CD4-positive, alpha-beta memory T cell (primary cell): Measurements from ENCODE around the gene TNC. TPM values are rescaled to one million over a fixed set of nuclear protein-coding genes. Genes with fewer than 3 reads are reported as not detected.
"Not testable (repeated sequence)": the region's sequence is repeated elsewhere in the genome, so short reads cannot be mapped to it uniquely, and the experiment has no call there.

ENCODE experiments used
- CTCF ChIA-PET: fragments of 350-600 bp; sonication (Branson Sonifier 250); formaldehyde crosslinking; loops from one replicate; lab custom pipeline; 2021; ENCODE audit warnings: inconsistent platforms; ENCODE audit not compliant: partially characterized antibody; lab: Charles Lee
- POLR2A ChIA-PET: fragments of 350-600 bp; sonication (Branson Sonifier 250); formaldehyde crosslinking; loops from one replicate; lab custom pipeline; 2021; ENCODE audit not compliant: partially characterized antibody; lab: Charles Lee
- DNase-seq, 5 donors: peaks; one replicate each; pipeline versions ENCODE4 v3.0.0 to v3.0.0-alpha.2; 2020 to 2022; ENCODE audit warnings: mixed read lengths in 1 of 5
- H3K27ac ChIP-seq: one replicate; pipeline ENCODE4 v1.7.0; 2013; ENCODE audit warnings: low read depth, low read length
- H3K27me3 ChIP-seq: 2 replicates; pipeline ENCODE4 v1.7.0; 2013; ENCODE audit warnings: mild to moderate bottlenecking, low read length, moderate library complexity; ENCODE audit not compliant: insufficient read depth
- H3K36me3 ChIP-seq: 2 replicates; pipeline ENCODE4 v1.7.0; 2013; ENCODE audit warnings: mild to moderate bottlenecking, low read length, moderate library complexity; ENCODE audit not compliant: insufficient read depth
- H3K4me1 ChIP-seq: 2 replicates; pipeline ENCODE4 v1.7.0; 2013; ENCODE audit warnings: mild to moderate bottlenecking, low read length, moderate library complexity; ENCODE audit not compliant: insufficient read depth
- H3K4me3 ChIP-seq, 2 donors: one replicate each; pipeline ENCODE4 v1.7.0; 2013; ENCODE audit warnings: low read length in 2 of 2, mild to moderate bottlenecking in 1 of 2
- H3K9me3 ChIP-seq, 2 donors: one replicate each; pipeline ENCODE4 v1.7.0; 2013; ENCODE audit warnings: low read length in 2 of 2, control low read depth in 1 of 2; ENCODE audit not compliant: control insufficient read depth in 1 of 2
- H3K27ac Mint-ChIP-seq, 7 donors: one replicate each; pipeline ENCODE4 v1.8.0; 2020 to 2021; ENCODE audit warnings: mixed read lengths in 7 of 7, mild to moderate bottlenecking in 6 of 7, inconsistent platforms in 3 of 7, moderate library complexity in 3 of 7
- H3K27me3 Mint-ChIP-seq, 2 donors: one replicate each; pipeline ENCODE4 v1.8.0; 2020 to 2021; ENCODE audit warnings: mixed read lengths in 2 of 2
- H3K36me3 Mint-ChIP-seq, 2 donors: one replicate each; pipeline ENCODE4 v1.8.0; 2020 to 2021; ENCODE audit warnings: mixed read lengths in 2 of 2, inconsistent platforms in 1 of 2, mild to moderate bottlenecking in 1 of 2
- H3K4me1 Mint-ChIP-seq, 4 donors: one replicate each; pipeline ENCODE4 v1.8.0; 2020 to 2021; ENCODE audit warnings: mixed read lengths in 4 of 4, mild to moderate bottlenecking in 1 of 4
- H3K4me3 Mint-ChIP-seq, 8 donors: one replicate each; pipeline ENCODE4 v1.8.0; 2020 to 2021; ENCODE audit warnings: mixed read lengths in 8 of 8, mild to moderate bottlenecking in 7 of 8, moderate library complexity in 6 of 8, inconsistent platforms in 3 of 8
- H3K9me3 Mint-ChIP-seq, 8 donors: one replicate each; pipeline ENCODE4 v1.8.0; 2020 to 2021; ENCODE audit warnings: mixed read lengths in 8 of 8, mild to moderate bottlenecking in 5 of 8, inconsistent platforms in 3 of 8, moderate library complexity in 1 of 8
- intact Hi-C: fragments of 100-400 bp; cut with micrococcal nuclease; formaldehyde crosslinking; loops from one replicate; pipeline ENCODE4 v1.15.1; 2023
- polyA plus RNA-seq, 2 donors: library from polyadenylated mRNA; unstranded; fragments of 300-500 nt; fragmentation: Illumina TruSeq; gene quantifications; one replicate each; pipeline ENCODE4 v1.2.3, GENCODE V29; 2021
- total RNA-seq, 2 experiments: library from RNA; stranded (reverse); gene quantifications; one replicate each; pipeline ENCODE4 v1.2.3, GENCODE V29; 2021

The TNC gene
- total and polyA plus RNA-seq, 4 experiments from 2014 or later: not detected

DNA sequence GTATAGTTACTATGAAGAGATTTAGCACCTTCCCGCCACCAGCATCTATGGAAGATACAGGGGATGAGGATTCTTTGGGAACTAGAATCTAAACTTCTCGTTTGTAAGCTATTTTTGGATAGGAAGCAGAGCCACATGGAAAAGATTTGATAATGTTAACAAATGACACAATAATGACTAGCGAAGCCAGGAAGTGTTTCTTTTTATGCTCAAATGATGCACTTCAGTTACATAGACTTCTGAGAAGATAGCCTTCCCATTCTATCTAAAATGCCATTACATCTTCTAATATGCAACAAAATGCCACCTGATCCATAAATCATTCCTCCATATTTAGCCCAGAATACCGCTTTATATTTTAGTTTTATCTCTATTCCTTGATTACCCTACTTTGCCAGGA lies 17.0 kb upstream of the TNC start:
- POLR2A ChIA-PET: no interaction called here
- no peaks in the 10 kb centered on the region for H3K27me3 ChIP-seq
- DNase-seq: no peak
- no peaks in the 10 kb centered on the region for H3K9me3 ChIP-seq
- intact Hi-C loops: no loop called here
- peaks cover 0 to 3% (median 0%) of the 10 kb centered on the region in 8 donors for H3K9me3 Mint-ChIP-seq
- no peak overlapping the region for H3K4me3 ChIP-seq
- peaks cover 15% of the 10 kb centered on the region in 2 donors for H3K27me3 Mint-ChIP-seq
- H3K27ac Mint-ChIP-seq: no peak overlapping the region
- H3K36me3 Mint-ChIP-seq: no peaks in the 10 kb centered on the region
- no peak overlapping the region for H3K27ac ChIP-seq
- CTCF ChIA-PET: no interaction called here
- H3K36me3 ChIP-seq: no peaks in the 10 kb centered on the region
- no peaks in the 10 kb centered on the region for H3K4me1 Mint-ChIP-seq
- H3K4me1 ChIP-seq: no peaks in the 10 kb centered on the region
- H3K4me3 Mint-ChIP-seq: no peak overlapping the region

DNA sequence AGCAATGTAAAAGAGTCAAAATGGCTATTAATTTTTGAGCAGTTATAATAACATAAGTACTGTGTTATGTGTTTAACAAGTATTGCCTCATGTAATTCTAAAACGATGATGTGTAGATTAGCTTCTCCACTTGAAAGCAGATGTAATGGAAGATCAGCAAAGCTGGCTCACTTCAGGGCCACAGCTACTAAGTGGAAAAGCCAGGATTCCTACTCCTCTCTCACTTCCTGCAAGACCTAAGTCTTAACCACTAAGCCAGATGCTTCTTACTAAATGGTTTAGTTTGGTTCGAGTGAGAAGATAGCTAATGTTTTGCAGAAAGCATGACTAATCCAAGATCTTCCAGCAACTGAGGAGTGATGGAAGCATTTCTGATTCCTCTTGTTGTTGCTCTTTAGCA lies 15.7 kb upstream of the TNC start:
- H3K4me3 ChIP-seq: no peak overlapping the region
- no peaks in the 10 kb centered on the region for H3K9me3 ChIP-seq
- intact Hi-C loops: no loop called here
- H3K9me3 Mint-ChIP-seq: peaks cover 0 to 1% (median 0%) of the 10 kb centered on the region in 8 donors
- no peak overlapping the region for H3K27ac ChIP-seq
- no peaks in the 10 kb centered on the region for H3K36me3 Mint-ChIP-seq
- H3K27ac Mint-ChIP-seq: no peak overlapping the region
- no peak for DNase-seq
- H3K27me3 ChIP-seq: no peaks in the 10 kb centered on the region
- no peaks in the 10 kb centered on the region for H3K4me1 Mint-ChIP-seq
- peaks cover 12 to 18% of the 10 kb centered on the region in 2 donors for H3K27me3 Mint-ChIP-seq
- H3K4me3 Mint-ChIP-seq: no peak overlapping the region
- POLR2A ChIA-PET: no interaction called here
- no peaks in the 10 kb centered on the region for H3K36me3 ChIP-seq
- CTCF ChIA-PET: no interaction called here
- no peaks in the 10 kb centered on the region for H3K4me1 ChIP-seq

DNA sequence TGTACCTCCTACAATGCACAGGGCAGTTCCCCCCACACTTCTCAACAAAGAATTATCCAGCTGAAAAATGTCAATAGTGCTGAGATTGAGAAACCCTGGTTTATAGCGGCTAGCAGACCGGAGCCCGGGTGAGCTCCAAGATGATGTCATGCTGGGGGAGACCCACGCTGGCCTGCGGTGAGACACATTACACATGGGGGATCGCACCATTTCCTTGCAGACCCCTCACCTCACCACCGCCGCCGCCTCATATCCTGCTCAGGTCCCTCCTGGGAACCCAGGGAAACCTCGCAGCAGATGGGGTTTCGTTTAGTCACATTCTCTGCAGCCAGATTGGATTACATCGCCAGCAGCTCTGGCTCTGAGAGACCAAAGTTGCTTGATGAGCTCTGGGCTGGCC lies 14.7 kb upstream of the TNC start:
- no peaks in the 10 kb centered on the region for H3K9me3 Mint-ChIP-seq
- peaks cover 9 to 18% of the 10 kb centered on the region in 2 donors for H3K27me3 Mint-ChIP-seq
- no peak overlapping the region for H3K4me3 ChIP-seq
- no peaks in the 10 kb centered on the region for H3K9me3 ChIP-seq
- no peak for DNase-seq
- H3K27me3 ChIP-seq: no peaks in the 10 kb centered on the region
- H3K27ac ChIP-seq: no peak overlapping the region
- H3K36me3 Mint-ChIP-seq: no peaks in the 10 kb centered on the region
- intact Hi-C loops: no loop called here
- H3K4me1 ChIP-seq: no peaks in the 10 kb centered on the region
- no peaks in the 10 kb centered on the region for H3K4me1 Mint-ChIP-seq
- no peak overlapping the region for H3K27ac Mint-ChIP-seq
- no peak overlapping the region for H3K4me3 Mint-ChIP-seq
- CTCF ChIA-PET: interaction anchor here (1.3 kb wide), 1 partner anchor 9 kb away, joined by 4 read pairs; no protein-coding TSS in a partner anchor
- no peaks in the 10 kb centered on the region for H3K36me3 ChIP-seq
- POLR2A ChIA-PET: no interaction called here

DNA sequence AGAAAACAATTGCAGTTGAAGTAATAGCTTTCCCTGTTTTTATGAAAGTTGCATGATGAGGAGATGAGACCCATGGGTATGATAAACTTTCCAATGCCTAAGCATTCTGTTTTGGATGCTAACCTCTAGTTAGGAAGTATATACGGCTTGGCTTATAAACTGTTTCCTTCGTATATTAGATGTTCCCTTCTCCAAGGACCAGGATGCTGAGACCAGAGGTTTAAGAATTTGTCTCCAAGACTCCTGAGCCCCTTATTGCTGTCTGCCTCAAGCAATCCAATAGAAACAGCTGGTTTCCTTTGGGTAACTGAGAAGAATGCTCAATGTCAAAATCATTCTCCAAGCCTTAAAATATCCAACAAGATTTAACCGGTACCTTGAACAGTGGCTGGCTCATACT lies 12.2 kb upstream of the TNC start:
- DNase-seq: no peak
- Histone ChIP-seq H3K36me3 (no peaks in the 10 kb centered on the region), H3K27me3 (no peaks in the 10 kb centered on the region), H3K4me1 (no peaks in the 10 kb centered on the region), H3K4me3 (no peak overlapping the region), H3K9me3 (no peaks in the 10 kb centered on the region), H3K27ac (no peak overlapping the region)
- intact Hi-C loops: no loop called here
- Mint-ChIP-seq H3K4me3 (no peak overlapping the region), H3K9me3 (peaks cover 0 to 8% (median 3%) of the 10 kb centered on the region in 8 donors), H3K27me3 (peaks cover 13 to 14% of the 10 kb centered on the region in 2 donors), H3K27ac (no peak overlapping the region), H3K4me1 (no peaks in the 10 kb centered on the region), H3K36me3 (peaks cover 0 to 3% of the 10 kb centered on the region in 2 donors)
- CTCF ChIA-PET: no interaction called here
- POLR2A ChIA-PET: no interaction called here

DNA sequence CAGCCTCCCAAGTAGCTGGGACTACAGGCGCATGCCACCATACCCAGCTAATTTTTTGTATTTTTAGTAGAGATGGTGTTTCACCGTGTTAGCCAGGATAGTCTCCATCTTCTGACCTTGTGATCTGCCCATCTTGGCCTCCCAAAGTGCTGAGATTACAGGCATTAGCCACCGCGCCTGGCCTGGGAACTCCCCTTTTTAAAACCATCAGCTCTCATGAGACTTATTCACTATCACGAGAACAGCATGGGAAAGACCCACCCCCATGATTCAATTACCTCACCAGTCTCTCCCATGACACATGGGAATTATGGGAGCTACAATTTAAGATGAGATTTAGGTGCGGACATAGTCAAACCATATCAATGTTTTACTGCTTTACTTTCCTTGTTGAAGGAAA lies 10.8 kb upstream of the TNC start:
- not testable (repeated sequence) for DNase-seq, H3K4me1 Mint-ChIP-seq, H3K4me3 Mint-ChIP-seq

DNA sequence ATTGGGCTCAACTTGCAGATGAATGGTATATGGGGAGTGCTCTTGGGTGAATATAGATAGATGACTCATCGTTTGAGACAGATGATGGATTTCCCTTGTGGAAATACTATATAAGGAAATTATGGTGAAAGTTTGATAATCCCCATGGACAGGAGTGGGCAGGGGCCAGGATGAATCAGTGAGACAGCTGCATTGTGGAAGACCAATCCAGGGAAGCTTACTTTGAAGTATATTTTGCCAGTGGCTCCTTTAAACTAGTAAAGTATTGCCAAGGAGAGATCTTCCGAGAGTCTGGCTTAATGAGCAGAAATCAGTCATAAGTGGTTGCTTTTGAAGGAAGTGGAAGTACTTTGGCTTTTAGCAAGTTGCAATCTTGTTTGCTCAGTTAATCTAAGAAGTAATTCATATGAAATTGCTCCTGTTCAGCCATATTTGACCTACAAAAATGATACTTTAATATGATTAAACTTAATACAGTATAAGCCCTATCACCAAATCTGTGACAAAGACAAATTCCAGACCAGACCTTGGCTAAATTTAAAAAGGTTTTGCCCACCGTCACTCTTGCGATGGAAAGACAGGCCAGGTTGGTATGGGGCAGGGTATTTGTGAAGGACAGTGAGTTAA lies 9.3 kb upstream of the TNC start:
- Mint-ChIP-seq H3K36me3 (peaks cover 0 to 4% of the 10 kb centered on the region in 2 donors), H3K27ac (no peak overlapping the region), H3K4me1 (no peaks in the 10 kb centered on the region), H3K4me3 (no peak overlapping the region), H3K27me3 (peaks cover 12 to 18% of the 10 kb centered on the region in 2 donors), H3K9me3 (peaks cover 0 to 9% (median 4%) of the 10 kb centered on the region in 8 donors)
- CTCF ChIA-PET: no interaction called here
- intact Hi-C loops: no loop called here
- Histone ChIP-seq H3K4me1 (no peaks in the 10 kb centered on the region), H3K4me3 (no peak overlapping the region), H3K9me3 (no peaks in the 10 kb centered on the region), H3K36me3 (no peaks in the 10 kb centered on the region), H3K27ac (no peak overlapping the region), H3K27me3 (no peaks in the 10 kb centered on the region)
- no peak for DNase-seq
- POLR2A ChIA-PET: no interaction called here

More for the DNA sequence above, 10.8 kb upstream of the TNC start:
- H3K4me3 ChIP-seq, POLR2A ChIA-PET, H3K27me3 ChIP-seq, CTCF ChIA-PET, H3K27ac Mint-ChIP-seq, H3K9me3 ChIP-seq, H3K36me3 ChIP-seq, H3K9me3 Mint-ChIP-seq, H3K27ac ChIP-seq, H3K4me1 ChIP-seq, H3K36me3 Mint-ChIP-seq, intact Hi-C loops: not testable (repeated sequence)
- peaks cover 9 to 18% of the 10 kb centered on the region in 2 donors for H3K27me3 Mint-ChIP-seq

DNA sequence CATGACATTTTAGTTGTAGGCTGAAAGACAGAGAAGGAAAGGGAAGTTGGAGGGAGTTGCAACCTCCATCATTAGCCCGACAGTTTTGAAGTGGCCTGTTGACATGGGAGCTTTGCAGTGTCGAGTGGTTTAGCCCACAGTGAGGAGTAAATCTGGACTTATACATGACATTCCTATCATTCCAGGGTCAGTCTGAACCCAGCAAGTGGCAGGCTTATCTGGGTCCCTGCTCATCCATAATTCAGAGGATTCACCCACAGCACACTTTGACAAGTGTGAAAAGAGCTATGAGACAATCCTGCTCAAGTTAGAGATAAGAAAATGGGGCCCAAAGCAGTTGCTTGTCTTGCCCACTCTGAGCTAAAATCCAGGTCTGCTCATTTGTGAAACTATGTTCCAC lies 8.4 kb upstream of the TNC start:
- no peak for DNase-seq
- no peak overlapping the region for H3K27ac Mint-ChIP-seq
- CTCF ChIA-PET: no interaction called here
- Histone ChIP-seq H3K9me3 (no peaks in the 10 kb centered on the region), H3K27me3 (no peaks in the 10 kb centered on the region), H3K27ac (no peak overlapping the region), H3K4me1 (no peaks in the 10 kb centered on the region), H3K4me3 (no peak overlapping the region), H3K36me3 (no peaks in the 10 kb centered on the region)
- H3K4me3 Mint-ChIP-seq: no peak overlapping the region
- H3K4me1 Mint-ChIP-seq: no peaks in the 10 kb centered on the region
- peaks cover 0 to 9% (median 4%) of the 10 kb centered on the region in 8 donors for H3K9me3 Mint-ChIP-seq
- intact Hi-C loops: no loop called here
- H3K36me3 Mint-ChIP-seq: peaks cover 0 to 4% of the 10 kb centered on the region in 2 donors
- POLR2A ChIA-PET: no interaction called here
- peaks cover 19% of the 10 kb centered on the region in 2 donors for H3K27me3 Mint-ChIP-seq
